ENCODE data around the gene NOP16.

DNA sequence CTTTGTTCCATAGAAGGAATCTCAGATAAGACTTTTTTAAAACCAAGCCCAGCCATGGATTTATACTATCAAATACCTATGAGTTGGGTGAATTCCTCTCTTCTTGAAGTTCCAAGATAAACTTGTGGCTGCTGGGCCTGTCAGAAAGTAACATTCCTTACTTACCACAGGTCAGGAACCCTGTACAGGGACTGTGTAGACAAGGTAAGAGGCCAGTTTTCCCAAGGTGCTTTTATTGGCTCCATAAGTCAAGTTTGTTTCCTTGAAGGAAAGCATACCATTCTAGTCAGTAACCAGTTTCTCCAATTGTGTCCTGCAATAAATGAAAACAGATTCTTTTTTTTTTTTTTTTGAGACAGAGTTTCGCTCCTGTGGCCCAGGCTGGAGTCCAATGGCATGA, 36.7 kb upstream of the NOP16 start:
- TF ChIP-seq EZH2 (IDR thresholded peaks at IDR 0.05; ENCODE audit: low read length, unreplicated experiment): no peak
- TF ChIP-seq, protein P1, sequence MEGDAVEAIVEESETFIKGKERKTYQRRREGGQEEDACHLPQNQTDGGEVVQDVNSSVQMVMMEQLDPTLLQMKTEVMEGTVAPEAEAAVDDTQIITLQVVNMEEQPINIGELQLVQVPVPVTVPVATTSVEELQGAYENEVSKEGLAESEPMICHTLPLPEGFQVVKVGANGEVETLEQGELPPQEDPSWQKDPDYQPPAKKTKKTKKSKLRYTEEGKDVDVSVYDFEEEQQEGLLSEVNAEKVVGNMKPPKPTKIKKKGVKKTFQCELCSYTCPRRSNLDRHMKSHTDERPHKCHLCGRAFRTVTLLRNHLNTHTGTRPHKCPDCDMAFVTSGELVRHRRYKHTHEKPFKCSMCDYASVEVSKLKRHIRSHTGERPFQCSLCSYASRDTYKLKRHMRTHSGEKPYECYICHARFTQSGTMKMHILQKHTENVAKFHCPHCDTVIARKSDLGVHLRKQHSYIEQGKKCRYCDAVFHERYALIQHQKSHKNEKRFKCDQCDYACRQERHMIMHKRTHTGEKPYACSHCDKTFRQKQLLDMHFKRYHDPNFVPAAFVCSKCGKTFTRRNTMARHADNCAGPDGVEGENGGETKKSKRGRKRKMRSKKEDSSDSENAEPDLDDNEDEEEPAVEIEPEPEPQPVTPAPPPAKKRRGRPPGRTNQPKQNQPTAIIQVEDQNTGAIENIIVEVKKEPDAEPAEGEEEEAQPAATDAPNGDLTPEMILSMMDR (conservative IDR thresholded peaks at IDR 0.05; ENCODE audit: low read depth, low read length): no peak

Data from PC-3 (cell line).